Keratinocyte (primary cell): Measurements from ENCODE around the gene NRP1. TPM values are rescaled to one million over a fixed set of nuclear protein-coding genes. Genes with fewer than 3 reads are reported as not detected.

Source experiments
- DNase-seq: peaks from one replicate; pipeline ENCODE4 v3.0.0-alpha.2; 2011; ENCODE audit warnings: low read depth, missing footprints, low spot score
- FAIRE-seq: peaks from 2 replicates; lab custom pipeline; 2011; peaks lifted over from hg19 to GRCh38; lab: Jason Lieb, UNC
- H2AFZ ChIP-seq: 2 replicates; pipeline ENCODE4 v1.6.0; 2012; ENCODE audit warnings: low read length, control low read depth, inconsistent platforms; ENCODE audit not compliant: control insufficient read depth
- H3K27ac ChIP-seq: 2 replicates; pipeline ENCODE4 v1.5.1; 2011; ENCODE audit warnings: low read length; ENCODE audit not compliant: control insufficient read depth, insufficient read depth
- H3K27me3 ChIP-seq: 3 replicates; pipeline ENCODE4 v1.6.0; 2011; ENCODE audit warnings: low read length; ENCODE audit not compliant: control insufficient read depth, insufficient read depth; ENCODE audit errors: extremely low read depth
- H3K36me3 ChIP-seq, 2 experiments: 2 replicates in 1 of 2; 3 replicates in 1 of 2; pipeline ENCODE4 v1.5.1; 2011; ENCODE audit warnings: low read length in 2 of 2, mild to moderate bottlenecking in 1 of 2; ENCODE audit not compliant: control insufficient read depth in 2 of 2, insufficient read depth in 2 of 2; ENCODE audit errors: extremely low read depth in 1 of 2
- H3K4me1 ChIP-seq: 3 replicates; pipeline ENCODE4 v1.5.1; 2011; ENCODE audit warnings: low read length; ENCODE audit not compliant: control insufficient read depth, insufficient read depth; ENCODE audit errors: extremely low read depth
- H3K4me2 ChIP-seq: 3 replicates; pipeline ENCODE4 v1.6.0; 2011; ENCODE audit warnings: low read depth, low read length; ENCODE audit not compliant: control insufficient read depth, insufficient read depth; ENCODE audit errors: extremely low read depth
- H3K4me3 ChIP-seq, 3 experiments: fragments of 200-600 bp in 1 of 3; sonication (generic) in 1 of 3; 2 replicates in 2 of 3; 3 replicates in 1 of 3; pipeline ENCODE4 v1.5.1; 2011 to 2016; ENCODE audit warnings: low read length in 3 of 3, mild to moderate bottlenecking in 3 of 3, control low read depth in 2 of 3, inconsistent platforms in 1 of 3, low read depth in 1 of 3, mixed read lengths in 1 of 3, mixed run types in 1 of 3, moderate library complexity in 1 of 3; ENCODE audit not compliant: control insufficient read depth in 2 of 3, insufficient read depth in 2 of 3; ENCODE audit errors: extremely low read depth in 1 of 3
- H3K79me2 ChIP-seq: 2 replicates; pipeline ENCODE4 v1.6.0; 2012; ENCODE audit warnings: low read length; ENCODE audit not compliant: control insufficient read depth, insufficient read depth
- H3K9ac ChIP-seq: 3 replicates; pipeline ENCODE4 v1.6.0; 2011; ENCODE audit warnings: low read length; ENCODE audit not compliant: control insufficient read depth, insufficient read depth; ENCODE audit errors: extremely low read depth
- H3K9me1 ChIP-seq: 3 replicates; pipeline ENCODE4 v1.6.0; 2011; ENCODE audit warnings: low read length; ENCODE audit not compliant: control insufficient read depth, insufficient read depth; ENCODE audit errors: extremely low read depth
- H3K9me3 ChIP-seq: 2 replicates; pipeline ENCODE4 v1.5.1; 2012; ENCODE audit warnings: low read depth, low read length; ENCODE audit not compliant: control insufficient read depth
- H4K20me1 ChIP-seq: 3 replicates; pipeline ENCODE4 v1.6.0; 2011; ENCODE audit warnings: low read length; ENCODE audit not compliant: control insufficient read depth, insufficient read depth; ENCODE audit errors: extremely low read depth
- EZH2 ChIP-seq: IDR thresholded peaks from one replicate; pipeline ENCODE4 v1.6.1; 2012; ENCODE audit warnings: inconsistent platforms, mild to moderate bottlenecking, low read length, moderate library complexity
- dilution Hi-C: fragments of 300-500 bp; cut with MboI; formaldehyde crosslinking; loops from one replicate; pipeline ENCODE4 v1.7.0; 2020; ENCODE audit warnings: low sequenced_read_pairs; ENCODE audit not compliant: extremely low pct_ligation_motif_present
- polyA plus RNA-seq, 5 experiments: library from polyadenylated mRNA; depleted of rRNA in 3 of 5; stranded (reverse) in 3 of 5; stranded (forward) in 1 of 5; unstranded in 1 of 5; fragments of >200 nt; gene quantifications; 1 replicate in 1 of 5; 2 replicates in 3 of 5; 3 replicates in 1 of 5; pipeline versions ENCODE4 v1.2.1 to v1.2.3, GENCODE V29; 2011 to 2012; ENCODE audit warnings: missing spikeins in 2 of 5, low read depth in 1 of 5, low replicate concordance in 1 of 5
- TF ChIP-seq, protein P1 (sequence below), 3 experiments: IDR thresholded peaks in 1 of 3; conservative IDR thresholded peaks in 1 of 3; optimal IDR thresholded peaks in 1 of 3; 2 replicates in 2 of 3; 3 replicates in 1 of 3; pipeline versions ENCODE3 to v1.5.1; 2011; ENCODE audit warnings: low read length in 3 of 3, mild to moderate bottlenecking in 3 of 3, moderate library complexity in 2 of 3, control low read depth in 1 of 3, inconsistent platforms in 1 of 3; ENCODE audit not compliant: insufficient read depth in 2 of 3; ENCODE audit errors: extremely low read depth in 1 of 3

NRP1 gene
- polyA plus RNA-seq, 1 donor (not counting 4 experiments of a cell fraction or from before 2014, with no cell fraction given), result 36.2 TPM

DNA sequence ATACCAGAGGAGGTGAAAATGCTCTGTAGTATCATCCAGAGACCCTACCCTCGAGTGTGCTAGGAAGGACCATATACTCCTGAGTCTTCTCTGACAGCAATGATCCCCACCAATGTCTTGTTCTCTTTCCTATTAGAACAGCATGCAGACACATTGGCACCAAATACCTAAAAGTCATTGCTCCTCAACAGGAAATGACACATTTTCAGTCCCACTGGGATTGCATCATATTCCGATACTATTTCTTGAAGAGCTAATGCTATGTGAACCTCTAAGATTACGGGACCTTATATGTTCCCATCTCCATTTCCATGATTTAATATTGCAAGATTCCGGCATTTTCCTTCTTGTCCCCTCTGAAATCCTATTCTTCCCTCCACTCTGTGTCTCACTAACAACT, 177.4 kb downstream of the NRP1 start:
- no peaks in the 10 kb centered on the region for H3K79me2 ChIP-seq
- no peak overlapping the region for H3K4me3 ChIP-seq
- no peaks in the 10 kb centered on the region for H3K27me3 ChIP-seq
- no peaks in the 10 kb centered on the region for H4K20me1 ChIP-seq
- H3K9ac ChIP-seq, result no peak overlapping the region
- H3K4me2 ChIP-seq, result peak overlapping the region; percentile 24
- dilution Hi-C loops, result no loop called here
- peak; percentile 71 for FAIRE-seq
- H2AFZ ChIP-seq, result peak overlapping the region; percentile 36
- H3K36me3 ChIP-seq, result no peaks in the 10 kb centered on the region
- peaks cover 22% of the 10 kb centered on the region for H3K4me1 ChIP-seq
- no peaks in the 10 kb centered on the region for H3K9me1 ChIP-seq
- no peak for DNase-seq
- H3K27ac ChIP-seq, result no peak overlapping the region
- H3K9me3 ChIP-seq, result no peaks in the 10 kb centered on the region
- TF ChIP-seq, protein P1, sequence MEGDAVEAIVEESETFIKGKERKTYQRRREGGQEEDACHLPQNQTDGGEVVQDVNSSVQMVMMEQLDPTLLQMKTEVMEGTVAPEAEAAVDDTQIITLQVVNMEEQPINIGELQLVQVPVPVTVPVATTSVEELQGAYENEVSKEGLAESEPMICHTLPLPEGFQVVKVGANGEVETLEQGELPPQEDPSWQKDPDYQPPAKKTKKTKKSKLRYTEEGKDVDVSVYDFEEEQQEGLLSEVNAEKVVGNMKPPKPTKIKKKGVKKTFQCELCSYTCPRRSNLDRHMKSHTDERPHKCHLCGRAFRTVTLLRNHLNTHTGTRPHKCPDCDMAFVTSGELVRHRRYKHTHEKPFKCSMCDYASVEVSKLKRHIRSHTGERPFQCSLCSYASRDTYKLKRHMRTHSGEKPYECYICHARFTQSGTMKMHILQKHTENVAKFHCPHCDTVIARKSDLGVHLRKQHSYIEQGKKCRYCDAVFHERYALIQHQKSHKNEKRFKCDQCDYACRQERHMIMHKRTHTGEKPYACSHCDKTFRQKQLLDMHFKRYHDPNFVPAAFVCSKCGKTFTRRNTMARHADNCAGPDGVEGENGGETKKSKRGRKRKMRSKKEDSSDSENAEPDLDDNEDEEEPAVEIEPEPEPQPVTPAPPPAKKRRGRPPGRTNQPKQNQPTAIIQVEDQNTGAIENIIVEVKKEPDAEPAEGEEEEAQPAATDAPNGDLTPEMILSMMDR (optimal IDR thresholded peaks at IDR 0.05 in 1 of 3, IDR thresholded peaks at IDR 0.05 in 1 of 3, conservative IDR thresholded peaks at IDR 0.05 in 1 of 3; ENCODE audit: extremely low read depth in 1 of 3, insufficient read depth in 2 of 3, low read length in 3 of 3), result no peak
- no peak for TF ChIP-seq EZH2

- H2AFZ ChIP-seq, result no peak overlapping the region
- H3K9ac ChIP-seq, result no peak overlapping the region
- dilution Hi-C loops, result no loop called here
- FAIRE-seq (peak; percentile 79), DNase-seq (peak; percentile 50)
- no peaks in the 10 kb centered on the region for H3K36me3 ChIP-seq
- H3K9me1 ChIP-seq, result no peaks in the 10 kb centered on the region
- H3K4me1 ChIP-seq, result peaks cover 22% of the 10 kb centered on the region
- no peaks in the 10 kb centered on the region for H4K20me1 ChIP-seq
- H3K9me3 ChIP-seq, result no peaks in the 10 kb centered on the region
- peak overlapping the region; percentile 63 for H3K4me2 ChIP-seq
- H3K79me2 ChIP-seq, result no peaks in the 10 kb centered on the region
- peak overlapping the region; percentile 47 for H3K27ac ChIP-seq
- no peaks in the 10 kb centered on the region for H3K27me3 ChIP-seq
- TF ChIP-seq EZH2, result no peak
- TF ChIP-seq, protein P1 (optimal IDR thresholded peaks at IDR 0.05 in 1 of 3, IDR thresholded peaks at IDR 0.05 in 1 of 3, conservative IDR thresholded peaks at IDR 0.05 in 1 of 3; ENCODE audit: extremely low read depth in 1 of 3, insufficient read depth in 2 of 3, low read length in 3 of 3), result peak; percentile 60 to 86 (median 78)
- H3K4me3 ChIP-seq, result no peak overlapping the region
Observed at GRCh38 chr10:33155720-33156638, 178.5 kb downstream of the NRP1 start.
